ENCODE measurements around the gene RAB1B.
"Not testable (repeated sequence)": the region's sequence is repeated elsewhere in the genome, so short reads cannot be mapped to it uniquely, and the experiment has no call there.

The RAB1B gene

GRCh38 chr11:66266378-66267038, 1.9 kb upstream of the RAB1B start:
- Histone ChIP-seq H3K9me3 (no peaks in the 10 kb centered on the region), H3K4me3 (no peak overlapping the region; the same call in 1 of the 2 replicates), H3K4me1 (peaks cover 8% of the 10 kb centered on the region), H3K27me3 (ENCODE audit: low read depth) (no peaks in the 10 kb centered on the region), H3K36me3 (replicated peaks) (peaks cover 42% of the 10 kb centered on the region)
- in situ Hi-C loops (cut with MboI; ENCODE audit: low sequenced_read_pairs) = no loop called here
- no peak for DNase-seq (ENCODE audit: low spot score in 2 of 2)

- Histone ChIP-seq H3K27me3 (ENCODE audit: low read depth) (no peaks in the 10 kb centered on the region), H3K9me3 (no peaks in the 10 kb centered on the region), H3K4me3 (peak overlapping the region; percentile 94), H3K36me3 (replicated peaks) (peaks cover 39% of the 10 kb centered on the region), H3K4me1 (peaks cover 8% of the 10 kb centered on the region)
- no peak for DNase-seq (ENCODE audit: low spot score in 2 of 2)
- in situ Hi-C loops (cut with MboI; ENCODE audit: low sequenced_read_pairs) = no loop called here
These were observed 1.4 kb upstream of the RAB1B start for GRCh38 chr11:66267039-66267378.

- Histone ChIP-seq H3K9me3 (no peaks in the 10 kb centered on the region), H3K4me3 (peak overlapping the region; percentile 94), H3K27me3 (ENCODE audit: low read depth) (no peaks in the 10 kb centered on the region), H3K4me1 (peaks cover 8% of the 10 kb centered on the region), H3K36me3 (replicated peaks) (peaks cover 39% of the 10 kb centered on the region)
- in situ Hi-C loops (cut with MboI; ENCODE audit: low sequenced_read_pairs) = no loop called here
- DNase-seq (ENCODE audit: low spot score in 2 of 2) = peak; percentile 70 to 93
These were observed 828 bp upstream of the RAB1B start for GRCh38 chr11:66267379-66268243.

- Histone ChIP-seq H3K9me3 (no peaks in the 10 kb centered on the region), H3K36me3 (replicated peaks) (peaks cover 45% of the 10 kb centered on the region), H3K4me3 (peak overlapping the region; percentile 94), H3K4me1 (peaks cover 8% of the 10 kb centered on the region), H3K27me3 (ENCODE audit: low read depth) (no peaks in the 10 kb centered on the region)
- DNase-seq (ENCODE audit: low spot score in 2 of 2) = peak; percentile 47 to 50
- in situ Hi-C loops (cut with MboI; ENCODE audit: low sequenced_read_pairs) = no loop called here
These were observed 790 bp downstream of the RAB1B start for GRCh38 chr11:66268952-66269905.

- DNase-seq (ENCODE audit: low spot score in 2 of 2) = no peak
- Histone ChIP-seq H3K27me3 (ENCODE audit: low read depth) (no peaks in the 10 kb centered on the region), H3K9me3 (no peaks in the 10 kb centered on the region), H3K4me1 (peaks cover 8% of the 10 kb centered on the region), H3K4me3 (no peak overlapping the region), H3K36me3 (replicated peaks) (peaks cover 27% of the 10 kb centered on the region)
- in situ Hi-C loops (cut with MboI; ENCODE audit: low sequenced_read_pairs) = no loop called here
These were observed 3.4 kb downstream of the RAB1B start for GRCh38 chr11:66271816-66272215.

GRCh38 chr11:66272596-66272995, 4.2 kb downstream of the RAB1B start:
- no peaks in the 10 kb centered on the region for H3K27me3 ChIP-seq (ENCODE audit: low read depth)
- H3K4me3 ChIP-seq = no peak overlapping the region
- in situ Hi-C loops (cut with MboI; ENCODE audit: low sequenced_read_pairs) = no loop called here
- H3K9me3 ChIP-seq = no peaks in the 10 kb centered on the region
- no peak for DNase-seq (ENCODE audit: low spot score in 2 of 2)
- peaks cover 5% of the 10 kb centered on the region for H3K4me1 ChIP-seq
- peaks cover 23% of the 10 kb centered on the region for H3K36me3 ChIP-seq (replicated peaks)

GRCh38 chr11:66274219-66274618, 5.8 kb downstream of the RAB1B start:
- DNase-seq (ENCODE audit: low spot score in 2 of 2) = no peak
- in situ Hi-C loops (cut with MboI; ENCODE audit: low sequenced_read_pairs) = no loop called here
- H3K36me3 ChIP-seq (replicated peaks) = peaks cover 23% of the 10 kb centered on the region
- no peak overlapping the region for H3K4me3 ChIP-seq
- no peaks in the 10 kb centered on the region for H3K9me3 ChIP-seq
- H3K4me1 ChIP-seq = peaks cover 2% of the 10 kb centered on the region
- no peaks in the 10 kb centered on the region for H3K27me3 ChIP-seq (ENCODE audit: low read depth)

- Histone ChIP-seq H3K4me1 (no peaks in the 10 kb centered on the region; the same call in 1 of the 2 replicates), H3K36me3 (replicated peaks) (peaks cover 23% of the 10 kb centered on the region)
- in situ Hi-C loops (cut with MboI; ENCODE audit: low sequenced_read_pairs) = no loop called here
These were observed 7.0 kb downstream of the RAB1B start for GRCh38 chr11:66275396-66275795.

GRCh38 chr11:66275984-66276612, 7.7 kb downstream of the RAB1B start:
- H3K4me1 ChIP-seq = no peaks in the 10 kb centered on the region; the same call in 1 of the 2 replicates
- no peak overlapping the region for H3K4me3 ChIP-seq
- peaks cover 23% of the 10 kb centered on the region for H3K36me3 ChIP-seq (replicated peaks)
- no peaks in the 10 kb centered on the region for H3K27me3 ChIP-seq (ENCODE audit: low read depth)
- no peak for DNase-seq (ENCODE audit: low spot score in 2 of 2)
- no peaks in the 10 kb centered on the region for H3K9me3 ChIP-seq
- in situ Hi-C loops (cut with MboI; ENCODE audit: low sequenced_read_pairs) = no loop called here

More at GRCh38 chr11:66275396-66275795, 7.0 kb downstream of the RAB1B start:
- DNase-seq (ENCODE audit: low spot score in 2 of 2) = no peak
- Histone ChIP-seq H3K4me3 (no peak overlapping the region), H3K27me3 (ENCODE audit: low read depth) (no peaks in the 10 kb centered on the region), H3K9me3 (no peaks in the 10 kb centered on the region)

- DNase-seq (ENCODE audit: low spot score in 2 of 2); H3K27me3 ChIP-seq (ENCODE audit: low read depth); in situ Hi-C loops (cut with MboI; ENCODE audit: low sequenced_read_pairs); H3K4me1 ChIP-seq; H3K9me3 ChIP-seq; H3K4me3 ChIP-seq: not testable (repeated sequence)
- H3K36me3 ChIP-seq (replicated peaks) = peaks cover 23% of the 10 kb centered on the region
These were observed 8.2 kb downstream of the RAB1B start for GRCh38 chr11:66276619-66277018.

GRCh38 chr11:66277064-66277463, 8.6 kb downstream of the RAB1B start:
- H3K27me3 ChIP-seq (ENCODE audit: low read depth); H3K4me1 ChIP-seq; in situ Hi-C loops (cut with MboI; ENCODE audit: low sequenced_read_pairs); H3K9me3 ChIP-seq; H3K4me3 ChIP-seq; DNase-seq (ENCODE audit: low spot score in 2 of 2): not testable (repeated sequence)
- peaks cover 20% of the 10 kb centered on the region for H3K36me3 ChIP-seq (replicated peaks)

- DNase-seq (ENCODE audit: low spot score in 2 of 2) = peak; percentile 48 to 70
- Histone ChIP-seq H3K36me3 (replicated peaks) (peaks cover 15% of the 10 kb centered on the region), H3K9me3 (no peaks in the 10 kb centered on the region), H3K27me3 (ENCODE audit: low read depth) (no peaks in the 10 kb centered on the region), H3K4me1 (no peaks in the 10 kb centered on the region; the same call in 1 of the 2 replicates), H3K4me3 (peak within 1 kb of the TSS; percentile 28)
- in situ Hi-C loops (cut with MboI; ENCODE audit: low sequenced_read_pairs) = no loop called here
These were observed 9.3 kb downstream of the RAB1B start, which contains the start of gene CNIH2 for GRCh38 chr11:66277471-66278362. CNIH2 (plus strand) TSS chr11:66278175; CDS start chr11:66278457, 282 bp downstream.
